ENCODE data around the gene C22orf15. TPM values are rescaled to one million over a fixed set of nuclear protein-coding genes. Genes with fewer than 3 reads are reported as not detected.

The C22orf15 gene
- total RNA-seq, 1 experiment from 2014 or later: not detected

DNA sequence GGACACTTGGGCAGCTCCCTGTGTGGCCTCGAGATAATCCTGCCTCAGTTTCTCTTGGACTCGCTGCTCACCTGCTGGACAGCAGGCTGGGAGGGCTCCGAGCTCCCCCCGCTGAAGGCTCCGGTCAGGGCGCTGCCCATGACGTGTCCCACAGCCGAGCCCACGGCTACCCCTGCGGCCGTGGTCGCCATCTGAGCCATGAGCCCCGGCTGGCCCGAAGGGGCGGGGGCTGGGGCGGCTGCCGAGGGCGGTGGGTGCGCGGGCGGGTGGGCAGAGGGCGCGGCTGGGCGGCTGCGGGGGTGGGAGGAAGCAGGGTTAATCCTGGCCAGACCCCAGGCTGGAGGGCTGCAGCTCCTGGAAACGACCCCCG is 4.5 kb downstream of the C22orf15 start:
- Histone ChIP-seq H3K27ac (ENCODE audit: low read depth, low read length) (peak overlapping the region; percentile 89), H3K79me2 (ENCODE audit: insufficient read depth, low read length) (peaks cover 35% of the 10 kb centered on the region), H3K4me2 (ENCODE audit: low read length) (peak overlapping the region; percentile 100), H3K9me3 (ENCODE audit: control insufficient read depth in 1 of 2, insufficient read depth in 1 of 2, low read depth in 1 of 2, low read length in 2 of 2) (no peaks in the 10 kb centered on the region), H3K9me2 (ENCODE audit: insufficient read depth) (no peaks in the 10 kb centered on the region), H3K36me3 (ENCODE audit: control insufficient read depth in 1 of 2, insufficient read depth in 2 of 2, low read length in 2 of 2) (peaks cover 9 to 20% of the 10 kb centered on the region in 2 experiments; a peak in 3 of 4 replicates), H3K27me3 (ENCODE audit: insufficient read depth, low read length) (no peaks in the 10 kb centered on the region), H4K20me1 (ENCODE audit: insufficient read depth) (no peaks in the 10 kb centered on the region), H3K9ac (ENCODE audit: low read length) (peak overlapping the region; percentile 93), H3K4me3 (replicated peaks in 1 of 2; ENCODE audit: low read depth in 1 of 2, low read length in 2 of 2) (peak overlapping the region; percentile 73 to 86), H3K4me1 (ENCODE audit: control insufficient read depth in 1 of 2, insufficient read depth in 2 of 2, low read length in 2 of 2) (peaks cover 23 to 68% of the 10 kb centered on the region in 2 experiments), H2AFZ (ENCODE audit: low read depth, low read length, poor library complexity, severe bottlenecking) (no peak overlapping the region)
- intact Hi-C loops (cut with micrococcal nuclease): loop anchor here (2.0 to 10.0 kb wide), 3 partner anchors 80 to 224 kb away; no protein-coding TSS in a partner anchor
- ChIA-PET POLR2A (interaction anchor here (1.1 to 2.2 kb wide), 2 partner anchors 10 to 16 kb away, joined by 3 to 6 read pairs; no protein-coding TSS in a partner anchor), RAD21 (ENCODE audit: low non-redundant PET in 1 of 2, low total read pairs in 2 of 2, uncharacterized antibody in 2 of 2, unreplicated experiment in 2 of 2) (interaction anchor here in 1 of 2 experiments (0.6 kb wide), 1 partner anchor 44 kb away, joined by 3 read pairs; no protein-coding TSS in a partner anchor), CTCF (interaction anchor here (1.5 kb wide), 2 partner anchors 11 to 82 kb away, joined by 7 to 8 read pairs; no protein-coding TSS in a partner anchor)
- TF ChIP-seq ZFX (IDR thresholded peaks at IDR 0.05) (no peak), POLR2AphosphoS5 (IDR thresholded peaks at IDR 0.05; ENCODE audit: low read depth, low read length) (no peak), FOSL1 (IDR thresholded peaks at IDR 0.05; ENCODE audit: low read depth) (no peak), POLR2A (IDR thresholded peaks at IDR 0.05; ENCODE audit: borderline replicate concordance, extremely low read depth, insufficient read depth, insufficient read length) (no peak), ZBTB33 (IDR thresholded peaks at IDR 0.05; ENCODE audit: extremely low read depth, insufficient replicate concordance, low read length) (no peak), CEBPB (IDR thresholded peaks at IDR 0.05; ENCODE audit: low read depth) (no peak), EZH2 (IDR thresholded peaks at IDR 0.05) (no peak), ELF1 (IDR thresholded peaks at IDR 0.05; ENCODE audit: borderline replicate concordance, low read depth) (no peak), SP1 (IDR thresholded peaks at IDR 0.05; ENCODE audit: low read depth) (no peak), YY1 (IDR thresholded peaks at IDR 0.05; ENCODE audit: extremely low read depth, insufficient replicate concordance, low read depth, low read length) (no peak), EZH2phosphoT487 (IDR thresholded peaks at IDR 0.05; ENCODE audit: borderline replicate concordance) (no peak), ZNF274 (IDR thresholded peaks at IDR 0.05; ENCODE audit: low read depth, low read length) (no peak), RAD21 (IDR thresholded peaks at IDR 0.05; ENCODE audit: low read depth) (no peak), REST (IDR thresholded peaks at IDR 0.05; ENCODE audit: low read depth) (no peak), SRF (IDR thresholded peaks at IDR 0.05; ENCODE audit: low read depth) (no peak), SIN3A (IDR thresholded peaks at IDR 0.05; ENCODE audit: low read depth) (no peak), CBX3 (IDR thresholded peaks at IDR 0.05; ENCODE audit: low read depth) (no peak)
- TF ChIP-seq, protein P1, sequence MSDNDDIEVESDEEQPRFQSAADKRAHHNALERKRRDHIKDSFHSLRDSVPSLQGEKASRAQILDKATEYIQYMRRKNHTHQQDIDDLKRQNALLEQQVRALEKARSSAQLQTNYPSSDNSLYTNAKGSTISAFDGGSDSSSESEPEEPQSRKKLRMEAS (IDR thresholded peaks at IDR 0.05): no peak
- TF ChIP-seq, protein P2, sequence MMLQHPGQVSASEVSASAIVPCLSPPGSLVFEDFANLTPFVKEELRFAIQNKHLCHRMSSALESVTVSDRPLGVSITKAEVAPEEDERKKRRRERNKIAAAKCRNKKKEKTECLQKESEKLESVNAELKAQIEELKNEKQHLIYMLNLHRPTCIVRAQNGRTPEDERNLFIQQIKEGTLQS (IDR thresholded peaks at IDR 0.05): no peak
- TF ChIP-seq, protein P3, sequence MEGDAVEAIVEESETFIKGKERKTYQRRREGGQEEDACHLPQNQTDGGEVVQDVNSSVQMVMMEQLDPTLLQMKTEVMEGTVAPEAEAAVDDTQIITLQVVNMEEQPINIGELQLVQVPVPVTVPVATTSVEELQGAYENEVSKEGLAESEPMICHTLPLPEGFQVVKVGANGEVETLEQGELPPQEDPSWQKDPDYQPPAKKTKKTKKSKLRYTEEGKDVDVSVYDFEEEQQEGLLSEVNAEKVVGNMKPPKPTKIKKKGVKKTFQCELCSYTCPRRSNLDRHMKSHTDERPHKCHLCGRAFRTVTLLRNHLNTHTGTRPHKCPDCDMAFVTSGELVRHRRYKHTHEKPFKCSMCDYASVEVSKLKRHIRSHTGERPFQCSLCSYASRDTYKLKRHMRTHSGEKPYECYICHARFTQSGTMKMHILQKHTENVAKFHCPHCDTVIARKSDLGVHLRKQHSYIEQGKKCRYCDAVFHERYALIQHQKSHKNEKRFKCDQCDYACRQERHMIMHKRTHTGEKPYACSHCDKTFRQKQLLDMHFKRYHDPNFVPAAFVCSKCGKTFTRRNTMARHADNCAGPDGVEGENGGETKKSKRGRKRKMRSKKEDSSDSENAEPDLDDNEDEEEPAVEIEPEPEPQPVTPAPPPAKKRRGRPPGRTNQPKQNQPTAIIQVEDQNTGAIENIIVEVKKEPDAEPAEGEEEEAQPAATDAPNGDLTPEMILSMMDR (IDR thresholded peaks at IDR 0.05 in 2 of 3, conservative IDR thresholded peaks at IDR 0.05 in 1 of 3; ENCODE audit: borderline replicate concordance in 1 of 3, insufficient read depth in 1 of 3, low read depth in 2 of 3, low read length in 2 of 3): no peak
- DNase-seq (ENCODE audit: low read depth, low spot score) (no peak), ATAC-seq (peak; percentile 6; the same call in 1 of the 2 replicates)
- no TSS peak for BruUV-seq (replicated peaks)
